K562 (cell line): ENCODE data around the gene ODF4. TPM values are rescaled to one million over a fixed set of nuclear protein-coding genes. Genes with fewer than 3 reads are reported as not detected.

Experiments used
- ARHGAP35 ChIP-seq: fragments of 450-650 bp; IDR thresholded peaks from 2 replicates; pipeline ENCODE4 v1.6.1; 2018; ENCODE audit not compliant: partially characterized antibody
- BCOR ChIP-seq: fragments of 450-650 bp; IDR thresholded peaks from 2 replicates; pipeline ENCODE4 v1.6.1; 2016
- CC2D1A ChIP-seq: fragments of 450-650 bp; IDR thresholded peaks from 2 replicates; pipeline ENCODE4 v1.6.1; 2017; ENCODE audit warnings: mild to moderate bottlenecking
- L3MBTL2 ChIP-seq: fragments of 450-650 bp; IDR thresholded peaks from 2 replicates; pipeline ENCODE4 v1.6.1; 2016; ENCODE audit warnings: mild to moderate bottlenecking, moderate library complexity
- MBD2 ChIP-seq: sonication (generic); IDR thresholded peaks from 2 replicates; pipeline ENCODE4 v1.6.1; 2016; ENCODE audit warnings: low read depth, borderline replicate concordance
- MTA1 ChIP-seq: fragments of 450-650 bp; IDR thresholded peaks from 2 replicates; pipeline ENCODE4 v1.6.1; 2017; ENCODE audit warnings: borderline replicate concordance
- NR2C1 ChIP-seq, 2 experiments: fragments of 450-650 bp; IDR thresholded peaks; 2 replicates each; pipeline ENCODE4 v1.6.1; 2017; ENCODE audit warnings: mild to moderate bottlenecking in 2 of 2, antibody characterized with exemption in 1 of 2, inconsistent platforms in 1 of 2, missing compliant biosample characterization in 1 of 2, missing genetic modification characterization in 1 of 2
- SMARCA4 ChIP-seq: fragments of 450-650 bp; IDR thresholded peaks from 2 replicates; pipeline ENCODE4 v1.6.1; 2016
- TFAM ChIP-seq: fragments of 250-450 bp; sonication (Bioruptor Pico); conservative IDR thresholded peaks from 2 replicates; pipeline ENCODE4 v1.5.0; 2021; ENCODE audit warnings: mild to moderate bottlenecking, moderate library complexity
- ZBTB8A ChIP-seq: fragments of 450-650 bp; IDR thresholded peaks from 2 replicates; pipeline ENCODE4 v1.6.1; 2018; ENCODE audit warnings: mild to moderate bottlenecking, moderate library complexity; ENCODE audit not compliant: partially characterized antibody
- ZNF23 ChIP-seq: fragments of 250-450 bp; sonication (Bioruptor Pico); IDR thresholded peaks from 2 replicates; pipeline ENCODE4 v1.4.0; 2020; ENCODE audit warnings: mild to moderate bottlenecking
- ZNF24 ChIP-seq: fragments of 450-650 bp; IDR thresholded peaks from 2 replicates; pipeline ENCODE4 v1.6.1; 2016
- ZNF696 ChIP-seq: fragments of 250-450 bp; sonication (Bioruptor Pico); conservative IDR thresholded peaks from 2 replicates; pipeline ENCODE4 v1.4.0; 2020; ENCODE audit warnings: mild to moderate bottlenecking, moderate library complexity
- ZNF699 ChIP-seq: fragments of 250-450 bp; sonication (Bioruptor Pico); IDR thresholded peaks from 2 replicates; pipeline ENCODE4 v1.8.0; 2021; ENCODE audit warnings: mild to moderate bottlenecking, moderate library complexity; ENCODE audit not compliant: insufficient replicate concordance
- polyA plus RNA-seq, 8 experiments: library from polyadenylated mRNA; depleted of rRNA in 4 of 8; stranded (reverse) in 5 of 8; unstranded in 3 of 8; fragments of >200 nt; fragmentation: Nextera tagmentation in 2 of 8; fragmentation: Illumina TruSeq in 1 of 8; extraction: Ambion mirVana in 2 of 8; extraction: Trizol in 1 of 8; gene quantifications; 2 replicates each; pipeline versions ENCODE4 v1.2.1 to v1.2.3, GENCODE V29; 2011 to 2014; ENCODE audit warnings: inconsistent platforms in 1 of 8, missing spikeins in 1 of 8
- total RNA-seq, 7 experiments: library from RNA; depleted of rRNA in 6 of 7; stranded (reverse); fragments of >200 nt in 6 of 7; fragmentation: Illumina TruSeq in 2 of 7; extraction: Trizol in 2 of 7; gene quantifications; 2 replicates each; pipeline versions ENCODE4 v1.2.1 to v1.2.3, GENCODE V29; 2011 to 2021; ENCODE audit warnings: low replicate concordance in 1 of 7
- TF ChIP-seq, protein P1 (sequence below): fragments of 250-450 bp; sonication (Bioruptor Pico); IDR thresholded peaks from 2 replicates; pipeline ENCODE4 v1.8.0; 2022; ENCODE audit warnings: moderate library complexity, mild to moderate bottlenecking, inconsistent platforms
- TF ChIP-seq, protein P2 (sequence below): fragments of 250-450 bp; sonication (Bioruptor Pico); IDR thresholded peaks from 2 replicates; pipeline ENCODE4 v1.6.1; 2021; ENCODE audit warnings: mild to moderate bottlenecking
- TF ChIP-seq, protein P3 (sequence below): fragments of 250-450 bp; sonication (Bioruptor Pico); IDR thresholded peaks from 2 replicates; pipeline ENCODE4 v1.9.0; 2021; ENCODE audit warnings: mild to moderate bottlenecking, inconsistent platforms
- TF ChIP-seq, protein P4 (sequence below): fragments of 450-650 bp; IDR thresholded peaks from 2 replicates; pipeline ENCODE4 v1.6.1; 2017; ENCODE audit warnings: antibody characterized with exemption, mild to moderate bottlenecking
- TF ChIP-seq, protein P5 (sequence below): fragments of 450-650 bp; formaldehyde crosslinking; conservative IDR thresholded peaks from 2 replicates; pipeline ENCODE4 v1.4.0; 2022; ENCODE audit warnings: mild to moderate bottlenecking, missing genetic modification characterization

The ODF4 gene
- total and polyA plus RNA-seq, 9 of the 15 experiments (the other 6 are each of a cell fraction or from before 2014, with no cell fraction given): not detected

DNA sequence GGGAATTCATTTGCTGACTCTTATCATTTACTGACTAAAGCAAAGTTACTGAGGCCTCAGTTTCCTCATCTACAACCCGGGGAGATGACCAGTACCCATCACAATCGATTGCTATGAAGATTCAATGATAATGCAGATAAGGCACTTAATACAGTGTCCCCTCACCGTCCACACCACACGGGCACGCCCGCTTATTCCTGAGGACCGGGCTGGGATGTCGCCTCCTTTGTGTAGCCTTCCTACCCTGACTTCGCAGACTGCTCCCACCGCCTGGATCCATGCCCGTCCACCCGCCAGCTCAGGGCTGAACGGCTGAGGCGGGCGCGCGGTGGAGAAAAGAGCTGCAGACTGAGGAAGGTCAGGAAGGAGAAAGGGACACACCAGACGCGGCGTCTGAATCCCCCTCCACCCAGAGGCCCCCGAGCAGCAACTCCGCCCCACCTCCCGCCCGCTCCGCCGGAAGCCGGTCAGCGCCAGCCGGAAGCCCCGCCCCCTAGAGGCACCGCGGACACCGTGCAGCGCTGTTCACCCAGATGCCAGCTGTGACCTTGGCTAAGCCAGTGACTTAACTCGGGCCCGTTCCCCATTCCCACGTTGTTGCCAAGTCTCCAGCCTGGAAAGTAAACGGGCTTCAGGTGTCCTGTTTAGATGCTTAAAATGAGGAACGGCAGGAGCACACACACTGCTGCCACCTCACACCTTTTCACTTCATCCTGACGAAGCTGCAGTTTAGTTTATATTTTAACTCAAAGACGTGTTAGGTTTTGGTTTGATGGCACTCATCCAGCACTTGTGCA lies 36.8 kb downstream of the ODF4 start, which contains the start of gene KRABD2 (continued):
- TF ChIP-seq, protein P1, sequence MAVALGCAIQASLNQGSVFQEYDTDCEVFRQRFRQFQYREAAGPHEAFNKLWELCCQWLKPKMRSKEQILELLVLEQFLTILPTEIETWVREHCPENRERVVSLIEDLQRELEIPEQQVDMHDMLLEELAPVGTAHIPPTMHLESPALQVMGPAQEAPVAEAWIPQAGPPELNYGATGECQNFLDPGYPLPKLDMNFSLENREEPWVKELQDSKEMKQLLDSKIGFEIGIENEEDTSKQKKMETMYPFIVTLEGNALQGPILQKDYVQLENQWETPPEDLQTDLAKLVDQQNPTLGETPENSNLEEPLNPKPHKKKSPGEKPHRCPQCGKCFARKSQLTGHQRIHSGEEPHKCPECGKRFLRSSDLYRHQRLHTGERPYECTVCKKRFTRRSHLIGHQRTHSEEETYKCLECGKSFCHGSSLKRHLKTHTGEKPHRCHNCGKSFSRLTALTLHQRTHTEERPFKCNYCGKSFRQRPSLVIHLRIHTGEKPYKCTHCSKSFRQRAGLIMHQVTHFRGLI (CRISPR knock-in tag): no peak
- TF ChIP-seq MBD2: no peak
- TF ChIP-seq BCOR: no peak
- TF ChIP-seq, protein P2, sequence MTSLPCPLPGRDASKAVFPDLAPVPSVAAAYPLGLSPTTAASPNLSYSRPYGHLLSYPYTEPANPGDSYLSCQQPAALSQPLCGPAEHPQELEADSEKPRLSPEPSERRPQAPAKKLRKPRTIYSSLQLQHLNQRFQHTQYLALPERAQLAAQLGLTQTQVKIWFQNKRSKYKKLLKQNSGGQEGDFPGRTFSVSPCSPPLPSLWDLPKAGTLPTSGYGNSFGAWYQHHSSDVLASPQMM: peak; percentile 11; the same call in 1 of the 2 replicates
- TF ChIP-seq L3MBTL2: peak; percentile 78
- TF ChIP-seq ZNF699 (CRISPR knock-in tag): no peak
- no peak for TF ChIP-seq ZBTB8A
- no peak for TF ChIP-seq ZNF24
- no peak for TF ChIP-seq TFAM (CRISPR knock-in tag)
- no peak for TF ChIP-seq ARHGAP35
- no peak for TF ChIP-seq ZNF23 (CRISPR knock-in tag)
- TF ChIP-seq MTA1: no peak
- TF ChIP-seq NR2C1 (IDR thresholded peaks at IDR 0.05): no peak
- TF ChIP-seq NR2C1 (tag; IDR thresholded peaks at IDR 0.05): no peak
- TF ChIP-seq ZNF696 (CRISPR knock-in tag): no peak
- TF ChIP-seq CC2D1A: no peak
- TF ChIP-seq, protein P3, sequence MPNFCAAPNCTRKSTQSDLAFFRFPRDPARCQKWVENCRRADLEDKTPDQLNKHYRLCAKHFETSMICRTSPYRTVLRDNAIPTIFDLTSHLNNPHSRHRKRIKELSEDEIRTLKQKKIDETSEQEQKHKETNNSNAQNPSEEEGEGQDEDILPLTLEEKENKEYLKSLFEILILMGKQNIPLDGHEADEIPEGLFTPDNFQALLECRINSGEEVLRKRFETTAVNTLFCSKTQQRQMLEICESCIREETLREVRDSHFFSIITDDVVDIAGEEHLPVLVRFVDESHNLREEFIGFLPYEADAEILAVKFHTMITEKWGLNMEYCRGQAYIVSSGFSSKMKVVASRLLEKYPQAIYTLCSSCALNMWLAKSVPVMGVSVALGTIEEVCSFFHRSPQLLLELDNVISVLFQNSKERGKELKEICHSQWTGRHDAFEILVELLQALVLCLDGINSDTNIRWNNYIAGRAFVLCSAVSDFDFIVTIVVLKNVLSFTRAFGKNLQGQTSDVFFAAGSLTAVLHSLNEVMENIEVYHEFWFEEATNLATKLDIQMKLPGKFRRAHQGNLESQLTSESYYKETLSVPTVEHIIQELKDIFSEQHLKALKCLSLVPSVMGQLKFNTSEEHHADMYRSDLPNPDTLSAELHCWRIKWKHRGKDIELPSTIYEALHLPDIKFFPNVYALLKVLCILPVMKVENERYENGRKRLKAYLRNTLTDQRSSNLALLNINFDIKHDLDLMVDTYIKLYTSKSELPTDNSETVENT (CRISPR knock-in tag): no peak
- TF ChIP-seq, protein P4, sequence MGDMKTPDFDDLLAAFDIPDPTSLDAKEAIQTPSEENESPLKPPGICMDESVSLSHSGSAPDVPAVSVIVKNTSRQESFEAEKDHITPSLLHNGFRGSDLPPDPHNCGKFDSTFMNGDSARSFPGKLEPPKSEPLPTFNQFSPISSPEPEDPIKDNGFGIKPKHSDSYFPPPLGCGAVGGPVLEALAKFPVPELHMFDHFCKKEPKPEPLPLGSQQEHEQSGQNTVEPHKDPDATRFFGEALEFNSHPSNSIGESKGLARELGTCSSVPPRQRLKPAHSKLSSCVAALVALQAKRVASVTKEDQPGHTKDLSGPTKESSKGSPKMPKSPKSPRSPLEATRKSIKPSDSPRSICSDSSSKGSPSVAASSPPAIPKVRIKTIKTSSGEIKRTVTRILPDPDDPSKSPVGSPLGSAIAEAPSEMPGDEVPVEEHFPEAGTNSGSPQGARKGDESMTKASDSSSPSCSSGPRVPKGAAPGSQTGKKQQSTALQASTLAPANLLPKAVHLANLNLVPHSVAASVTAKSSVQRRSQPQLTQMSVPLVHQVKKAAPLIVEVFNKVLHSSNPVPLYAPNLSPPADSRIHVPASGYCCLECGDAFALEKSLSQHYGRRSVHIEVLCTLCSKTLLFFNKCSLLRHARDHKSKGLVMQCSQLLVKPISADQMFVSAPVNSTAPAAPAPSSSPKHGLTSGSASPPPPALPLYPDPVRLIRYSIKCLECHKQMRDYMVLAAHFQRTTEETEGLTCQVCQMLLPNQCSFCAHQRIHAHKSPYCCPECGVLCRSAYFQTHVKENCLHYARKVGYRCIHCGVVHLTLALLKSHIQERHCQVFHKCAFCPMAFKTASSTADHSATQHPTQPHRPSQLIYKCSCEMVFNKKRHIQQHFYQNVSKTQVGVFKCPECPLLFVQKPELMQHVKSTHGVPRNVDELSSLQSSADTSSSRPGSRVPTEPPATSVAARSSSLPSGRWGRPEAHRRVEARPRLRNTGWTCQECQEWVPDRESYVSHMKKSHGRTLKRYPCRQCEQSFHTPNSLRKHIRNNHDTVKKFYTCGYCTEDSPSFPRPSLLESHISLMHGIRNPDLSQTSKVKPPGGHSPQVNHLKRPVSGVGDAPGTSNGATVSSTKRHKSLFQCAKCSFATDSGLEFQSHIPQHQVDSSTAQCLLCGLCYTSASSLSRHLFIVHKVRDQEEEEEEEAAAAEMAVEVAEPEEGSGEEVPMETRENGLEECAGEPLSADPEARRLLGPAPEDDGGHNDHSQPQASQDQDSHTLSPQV: 0 out of 2 replicates have a peak, but pooled peaks have one; percentile 45
- no peak for TF ChIP-seq SMARCA4
- TF ChIP-seq, protein P5, sequence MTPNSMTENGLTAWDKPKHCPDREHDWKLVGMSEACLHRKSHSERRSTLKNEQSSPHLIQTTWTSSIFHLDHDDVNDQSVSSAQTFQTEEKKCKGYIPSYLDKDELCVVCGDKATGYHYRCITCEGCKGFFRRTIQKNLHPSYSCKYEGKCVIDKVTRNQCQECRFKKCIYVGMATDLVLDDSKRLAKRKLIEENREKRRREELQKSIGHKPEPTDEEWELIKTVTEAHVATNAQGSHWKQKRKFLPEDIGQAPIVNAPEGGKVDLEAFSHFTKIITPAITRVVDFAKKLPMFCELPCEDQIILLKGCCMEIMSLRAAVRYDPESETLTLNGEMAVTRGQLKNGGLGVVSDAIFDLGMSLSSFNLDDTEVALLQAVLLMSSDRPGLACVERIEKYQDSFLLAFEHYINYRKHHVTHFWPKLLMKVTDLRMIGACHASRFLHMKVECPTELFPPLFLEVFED (CRISPR knock-in tag): peak; percentile 91; the same call in 1 of the 2 replicates
